Activated gamma-delta T cell treated with anti-CD3 and anti-CD28 coated beads, Interleukin-2, amount 50 U/mL, for 16 hours (primary cell): ENCODE measurements around the gene RAB3C.
A peak's percentile ranks its signal among the peaks of the same experiment; 100 is the strongest.

Experiments used
- DNase-seq: peaks from one replicate; pipeline ENCODE4 v3.0.0-alpha.2; 2020; ENCODE audit warnings: low read depth

RAB3C gene

GRCh38 chr5:58886315-58887207 lies 303.7 kb downstream of the RAB3C start:
- peak; percentile 42 for DNase-seq

- DNase-seq = no peak
These were observed 304.4 kb downstream of the RAB3C start for GRCh38 chr5:58887311-58887710.

GRCh38 chr5:58887721-58888409 lies 305.0 kb downstream of the RAB3C start:
- no peak for DNase-seq

- no peak for DNase-seq
These were observed 307.4 kb downstream of the RAB3C start for GRCh38 chr5:58890265-58890664.

GRCh38 chr5:58890701-58891085 lies 307.8 kb downstream of the RAB3C start:
- no peak for DNase-seq

GRCh38 chr5:58891086-58891970 lies 308.5 kb downstream of the RAB3C start:
- DNase-seq = peak; percentile 42

GRCh38 chr5:58891971-58892343 lies 309.1 kb downstream of the RAB3C start:
- DNase-seq = no peak

GRCh38 chr5:58893551-58893950 lies 310.7 kb downstream of the RAB3C start:
- DNase-seq = no peak

GRCh38 chr5:58898006-58898405 lies 315.1 kb downstream of the RAB3C start:
- no peak for DNase-seq

GRCh38 chr5:58898538-58898937 lies 315.7 kb downstream of the RAB3C start:
- DNase-seq = no peak

- no peak for DNase-seq
These were observed 318.4 kb downstream of the RAB3C start for GRCh38 chr5:58901271-58901670.

- DNase-seq = no peak
These were observed 319.4 kb downstream of the RAB3C start for GRCh38 chr5:58902305-58902704.

GRCh38 chr5:58902765-58903164 lies 319.9 kb downstream of the RAB3C start:
- DNase-seq = no peak

- DNase-seq = no peak
These were observed 321.9 kb downstream of the RAB3C start for GRCh38 chr5:58904737-58905136.

GRCh38 chr5:58905944-58906343 lies 323.1 kb downstream of the RAB3C start:
- DNase-seq = no peak
